ENCODE data around the gene MMP23B. TPM values are rescaled to one million over a fixed set of nuclear protein-coding genes. Genes with fewer than 3 reads are reported as not detected.

The MMP23B gene
- total RNA-seq, 1 experiment from 2014 or later = 4.9 TPM

DNA sequence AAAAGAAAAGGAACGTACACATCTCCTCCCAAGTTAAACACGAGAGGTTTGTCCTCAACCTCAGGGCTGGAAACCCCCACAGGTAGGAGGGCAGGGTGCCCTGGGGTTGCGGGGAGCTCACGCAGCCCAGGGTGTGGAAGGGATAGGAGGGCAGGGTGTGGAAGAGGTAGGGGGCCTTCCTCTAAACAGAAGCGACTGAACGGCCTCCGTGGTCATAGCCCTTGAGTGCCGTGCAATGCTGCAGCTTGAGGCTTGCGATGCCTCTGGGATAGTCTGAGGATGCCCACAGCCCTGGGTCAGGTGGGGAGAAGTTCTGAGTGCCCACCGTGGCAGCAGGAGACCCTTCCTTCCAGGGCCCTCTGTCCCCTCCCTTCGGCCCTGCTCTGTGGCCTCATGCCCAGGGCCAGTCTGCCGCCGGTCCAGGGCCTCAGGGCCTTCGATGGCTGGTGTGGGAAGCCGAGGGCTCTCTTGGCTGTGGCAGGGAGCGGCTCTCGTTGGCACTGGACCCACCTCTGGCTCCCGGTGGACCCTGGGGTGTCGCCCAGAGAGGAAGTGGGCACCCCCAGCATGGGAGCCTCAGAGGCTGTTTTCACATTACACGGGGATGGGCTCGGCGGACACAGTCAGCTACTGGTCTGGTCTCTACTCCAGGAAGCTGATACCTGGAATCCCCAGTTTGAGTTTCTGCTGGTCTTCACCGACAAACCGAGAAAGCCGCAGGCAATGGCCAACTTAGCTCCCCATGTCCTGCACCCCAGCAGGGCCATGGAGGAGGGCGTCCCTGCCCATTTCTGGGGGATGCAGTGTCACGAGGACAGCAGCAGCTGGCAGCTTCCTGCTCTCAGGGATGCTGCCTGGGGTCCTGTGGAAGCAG is 33.2 kb downstream of the MMP23B start:
- ChIA-PET CTCF (no interaction called here), POLR2A (ENCODE audit: unreplicated experiment) (no interaction called here)
- Histone ChIP-seq H3F3A (ENCODE audit: insufficient read depth, low read depth) (no peaks in the 10 kb centered on the region), H3K4me2 (no peak overlapping the region), H3K9me2 (ENCODE audit: insufficient read depth) (no peaks in the 10 kb centered on the region), H3K9me3 (ENCODE audit: insufficient read depth, low read depth) (no peaks in the 10 kb centered on the region), H2AFZ (no peak overlapping the region), H3K36me3 (ENCODE audit: low read depth) (peaks cover 13% of the 10 kb centered on the region), H3K79me2 (ENCODE audit: low read depth) (no peaks in the 10 kb centered on the region), H3K4me1 (replicated peaks; ENCODE audit: insufficient read depth) (no peaks in the 10 kb centered on the region), H3K27me3 (ENCODE audit: insufficient read depth, low read depth) (no peaks in the 10 kb centered on the region), H3K4me3 (no peak overlapping the region), H3K27ac (no peak overlapping the region), H4K20me1 (ENCODE audit: insufficient read depth) (no peaks in the 10 kb centered on the region)
- DNase-seq = no peak
- no peak for TF ChIP-seq EZH2 (IDR thresholded peaks at IDR 0.05; ENCODE audit: low read depth)
- TF ChIP-seq, protein P1, sequence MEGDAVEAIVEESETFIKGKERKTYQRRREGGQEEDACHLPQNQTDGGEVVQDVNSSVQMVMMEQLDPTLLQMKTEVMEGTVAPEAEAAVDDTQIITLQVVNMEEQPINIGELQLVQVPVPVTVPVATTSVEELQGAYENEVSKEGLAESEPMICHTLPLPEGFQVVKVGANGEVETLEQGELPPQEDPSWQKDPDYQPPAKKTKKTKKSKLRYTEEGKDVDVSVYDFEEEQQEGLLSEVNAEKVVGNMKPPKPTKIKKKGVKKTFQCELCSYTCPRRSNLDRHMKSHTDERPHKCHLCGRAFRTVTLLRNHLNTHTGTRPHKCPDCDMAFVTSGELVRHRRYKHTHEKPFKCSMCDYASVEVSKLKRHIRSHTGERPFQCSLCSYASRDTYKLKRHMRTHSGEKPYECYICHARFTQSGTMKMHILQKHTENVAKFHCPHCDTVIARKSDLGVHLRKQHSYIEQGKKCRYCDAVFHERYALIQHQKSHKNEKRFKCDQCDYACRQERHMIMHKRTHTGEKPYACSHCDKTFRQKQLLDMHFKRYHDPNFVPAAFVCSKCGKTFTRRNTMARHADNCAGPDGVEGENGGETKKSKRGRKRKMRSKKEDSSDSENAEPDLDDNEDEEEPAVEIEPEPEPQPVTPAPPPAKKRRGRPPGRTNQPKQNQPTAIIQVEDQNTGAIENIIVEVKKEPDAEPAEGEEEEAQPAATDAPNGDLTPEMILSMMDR (conservative IDR thresholded peaks at IDR 0.05) = no peak
- BruUV-seq (replicated peaks) = no TSS peak
- intact Hi-C loops (cut with micrococcal nuclease; ENCODE audit: unreplicated experiment) = no loop called here

DNA sequence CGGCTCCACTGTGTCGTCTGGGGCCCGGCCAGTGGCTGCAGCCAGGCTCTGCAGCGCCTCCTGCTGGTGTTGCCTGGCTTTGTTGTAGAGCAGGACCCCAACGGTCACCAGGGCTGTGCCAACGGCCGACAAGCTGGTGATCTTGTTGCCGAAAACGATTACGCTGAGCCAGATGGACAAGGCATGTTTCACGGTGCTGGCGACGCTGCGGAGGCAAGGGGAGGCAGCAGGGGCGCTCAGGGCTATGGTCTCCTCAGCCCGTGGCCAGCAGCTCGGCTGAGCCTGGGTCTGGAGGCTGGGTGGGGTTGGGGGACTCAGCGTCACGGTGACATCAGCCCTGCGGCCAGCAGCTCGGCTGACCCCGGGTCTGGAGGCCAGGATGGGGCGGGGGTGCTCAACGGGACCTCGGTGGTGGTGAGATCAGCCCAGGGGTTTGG is 33.9 kb downstream of the MMP23B start:
- Histone ChIP-seq H3K27me3 (ENCODE audit: insufficient read depth, low read depth) (no peaks in the 10 kb centered on the region), H3F3A (ENCODE audit: insufficient read depth, low read depth) (no peaks in the 10 kb centered on the region), H3K9me2 (ENCODE audit: insufficient read depth) (no peaks in the 10 kb centered on the region), H3K4me1 (replicated peaks; ENCODE audit: insufficient read depth) (no peaks in the 10 kb centered on the region), H3K4me2 (no peak overlapping the region), H3K79me2 (ENCODE audit: low read depth) (no peaks in the 10 kb centered on the region), H3K36me3 (ENCODE audit: low read depth) (peaks cover 13% of the 10 kb centered on the region), H2AFZ (no peak overlapping the region), H3K27ac (no peak overlapping the region), H4K20me1 (ENCODE audit: insufficient read depth) (no peaks in the 10 kb centered on the region), H3K4me3 (no peak overlapping the region), H3K9me3 (ENCODE audit: insufficient read depth, low read depth) (no peaks in the 10 kb centered on the region)
- DNase-seq = no peak
- ChIA-PET CTCF (no interaction called here), POLR2A (ENCODE audit: unreplicated experiment) (no interaction called here)
- intact Hi-C loops (cut with micrococcal nuclease; ENCODE audit: unreplicated experiment) = no loop called here
- TF ChIP-seq, protein P1 (conservative IDR thresholded peaks at IDR 0.05) = peak; percentile 46; the same call in 1 of the 2 replicates
- no peak for TF ChIP-seq EZH2 (IDR thresholded peaks at IDR 0.05; ENCODE audit: low read depth)
- BruUV-seq (replicated peaks) = no TSS peak

DNA sequence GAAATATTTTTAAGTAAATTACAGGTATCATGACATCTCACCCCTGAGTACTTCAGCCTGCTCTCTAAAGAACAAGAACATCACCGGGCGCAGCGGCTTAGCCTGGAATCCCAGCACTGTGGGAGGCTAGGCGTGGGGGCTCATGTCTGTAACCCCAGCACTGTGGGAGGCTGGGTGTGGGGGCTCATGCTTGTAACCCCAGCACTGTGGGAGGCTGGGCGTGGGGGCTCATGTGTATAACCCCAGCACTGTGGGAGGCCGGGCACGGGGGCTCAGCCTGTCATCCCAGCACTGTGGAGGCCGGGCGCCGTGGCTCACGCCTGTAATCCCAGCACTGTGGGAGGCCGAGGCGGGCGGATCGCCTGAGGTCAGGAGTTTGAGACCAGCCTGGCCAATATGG is 34.6 kb downstream of the MMP23B start:
- no peak for DNase-seq
- Histone ChIP-seq H3K9me2 (ENCODE audit: insufficient read depth) (no peaks in the 10 kb centered on the region), H3K27me3 (ENCODE audit: insufficient read depth, low read depth) (no peaks in the 10 kb centered on the region), H4K20me1 (ENCODE audit: insufficient read depth) (no peaks in the 10 kb centered on the region), H3K4me3 (no peak overlapping the region), H3F3A (ENCODE audit: insufficient read depth, low read depth) (no peaks in the 10 kb centered on the region), H3K79me2 (ENCODE audit: low read depth) (no peaks in the 10 kb centered on the region), H3K9me3 (ENCODE audit: insufficient read depth, low read depth) (no peaks in the 10 kb centered on the region), H3K4me1 (replicated peaks; ENCODE audit: insufficient read depth) (no peaks in the 10 kb centered on the region), H3K4me2 (no peak overlapping the region), H2AFZ (no peak overlapping the region), H3K36me3 (ENCODE audit: low read depth) (peaks cover 13% of the 10 kb centered on the region), H3K27ac (no peak overlapping the region)
- ChIA-PET POLR2A (ENCODE audit: unreplicated experiment) (no interaction called here), CTCF (no interaction called here)
- no TSS peak for BruUV-seq (replicated peaks)
- TF ChIP-seq, protein P1 (conservative IDR thresholded peaks at IDR 0.05) = no peak
- no peak for TF ChIP-seq EZH2 (IDR thresholded peaks at IDR 0.05; ENCODE audit: low read depth)
- intact Hi-C loops (cut with micrococcal nuclease; ENCODE audit: unreplicated experiment) = no loop called here

Measured in PC-9 (cell line).